HL-60 (cell line): ENCODE results near the gene ENTPD2.

Source experiments
- DNase-seq, 2 experiments: peaks; one replicate each; pipeline ENCODE4 v3.0.0-alpha.2; 2010 to 2020; ENCODE audit warnings: low read depth in 1 of 2, low spot score in 1 of 2
- H3K27ac ChIP-seq: fragments of 250-450 bp; sonication (Bioruptor Pico); replicated peaks from 2 replicates; pipeline ENCODE4 v1.5.1; 2020; ENCODE audit warnings: mild to moderate bottlenecking, moderate library complexity
- H3K27me3 ChIP-seq: fragments of 250-450 bp; sonication (Bioruptor Pico); 2 replicates; pipeline ENCODE4 v1.5.1; 2021; ENCODE audit warnings: mild to moderate bottlenecking, moderate library complexity; ENCODE audit not compliant: insufficient read depth, poor library complexity, severe bottlenecking
- H3K4me3 ChIP-seq: replicated peaks from 2 replicates; pipeline ENCODE4 v1.5.1; 2011; ENCODE audit warnings: mild to moderate bottlenecking, control low read depth, low read length; ENCODE audit not compliant: insufficient read depth
- GABPA ChIP-seq: IDR thresholded peaks from 2 replicates; pipeline ENCODE4 v1.6.1; 2012; ENCODE audit warnings: low read depth
- POLR2AphosphoS5 ChIP-seq: IDR thresholded peaks from 2 replicates; pipeline ENCODE4 v1.6.1; 2012; ENCODE audit warnings: low read depth
- SPI1 ChIP-seq: IDR thresholded peaks from 2 replicates; pipeline ENCODE4 v1.6.1; 2012; ENCODE audit warnings: low read depth, mild to moderate bottlenecking, borderline replicate concordance
- TF ChIP-seq, protein P1 (sequence below): IDR thresholded peaks from one replicate; pipeline ENCODE4 v1.5.1; 2011; ENCODE audit warnings: low read length, control low read depth, inconsistent platforms; ENCODE audit not compliant: insufficient read depth
- TF ChIP-seq, protein P2 (sequence below): IDR thresholded peaks from 2 replicates; pipeline ENCODE4 v1.6.1; 2012; ENCODE audit warnings: low read depth; ENCODE audit not compliant: insufficient replicate concordance

Gene ENTPD2

DNA sequence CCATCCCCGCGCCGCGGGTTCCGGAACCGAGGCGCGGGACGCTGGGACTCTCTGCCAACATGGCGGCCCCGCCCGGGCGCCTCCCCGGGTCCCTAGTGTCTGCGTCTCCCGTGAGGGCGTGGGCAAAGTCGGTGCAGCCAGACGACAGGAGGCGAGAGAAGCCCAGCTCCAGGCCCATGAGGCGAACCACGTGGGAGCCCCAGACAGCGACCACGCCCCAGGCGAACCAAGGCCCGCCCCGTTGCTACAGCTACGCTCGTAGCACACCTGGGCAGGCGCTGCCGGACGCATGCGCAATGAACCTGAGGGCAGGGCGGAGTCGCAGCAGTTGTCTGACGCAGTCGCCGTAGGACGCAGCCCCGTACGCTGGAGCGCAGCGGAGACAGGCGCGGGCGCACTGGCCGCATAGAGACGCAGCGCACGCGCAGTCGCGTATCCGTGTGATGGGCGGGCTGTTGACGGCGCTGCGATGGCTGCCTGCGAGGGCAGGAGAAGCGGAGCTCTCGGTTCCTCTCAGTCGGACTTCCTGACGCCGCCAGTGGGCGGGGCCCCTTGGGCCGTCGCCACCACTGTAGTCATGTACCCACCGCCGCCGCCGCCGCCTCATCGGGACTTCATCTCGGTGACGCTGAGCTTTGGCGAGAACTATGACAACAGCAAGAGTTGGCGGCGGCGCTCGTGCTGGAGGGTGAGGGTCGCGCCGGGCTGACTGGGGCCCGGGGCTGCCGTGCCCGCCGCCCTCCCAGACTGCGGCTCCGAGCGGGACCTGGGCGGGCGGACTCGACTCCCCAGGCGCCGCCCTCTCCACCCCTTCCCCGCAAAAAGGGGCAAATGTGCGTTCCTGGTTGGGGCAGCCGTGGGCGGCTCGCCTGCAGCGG lies 32.9 kb upstream of the ENTPD2 start, which contains the start of gene MAN1B1:
Gene MAN1B1, plus strand, starts transcription at position 455 of the 878 bp plus-strand sequence. Its CDS starts 15 bp downstream, at position 470.
- no peaks in the 10 kb centered on the region for H3K27me3 ChIP-seq
- H3K4me3 ChIP-seq: peak within 1 kb of the TSS; percentile 59
- peak; percentile 99 to 100 for DNase-seq
- TF ChIP-seq, protein P1, sequence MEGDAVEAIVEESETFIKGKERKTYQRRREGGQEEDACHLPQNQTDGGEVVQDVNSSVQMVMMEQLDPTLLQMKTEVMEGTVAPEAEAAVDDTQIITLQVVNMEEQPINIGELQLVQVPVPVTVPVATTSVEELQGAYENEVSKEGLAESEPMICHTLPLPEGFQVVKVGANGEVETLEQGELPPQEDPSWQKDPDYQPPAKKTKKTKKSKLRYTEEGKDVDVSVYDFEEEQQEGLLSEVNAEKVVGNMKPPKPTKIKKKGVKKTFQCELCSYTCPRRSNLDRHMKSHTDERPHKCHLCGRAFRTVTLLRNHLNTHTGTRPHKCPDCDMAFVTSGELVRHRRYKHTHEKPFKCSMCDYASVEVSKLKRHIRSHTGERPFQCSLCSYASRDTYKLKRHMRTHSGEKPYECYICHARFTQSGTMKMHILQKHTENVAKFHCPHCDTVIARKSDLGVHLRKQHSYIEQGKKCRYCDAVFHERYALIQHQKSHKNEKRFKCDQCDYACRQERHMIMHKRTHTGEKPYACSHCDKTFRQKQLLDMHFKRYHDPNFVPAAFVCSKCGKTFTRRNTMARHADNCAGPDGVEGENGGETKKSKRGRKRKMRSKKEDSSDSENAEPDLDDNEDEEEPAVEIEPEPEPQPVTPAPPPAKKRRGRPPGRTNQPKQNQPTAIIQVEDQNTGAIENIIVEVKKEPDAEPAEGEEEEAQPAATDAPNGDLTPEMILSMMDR: no peak
- no peak for TF ChIP-seq GABPA
- TF ChIP-seq SPI1: peak; percentile 52; the same call in 1 of the 2 replicates
- peak; percentile 31; the same call in 1 of the 2 replicates for TF ChIP-seq POLR2AphosphoS5
- TF ChIP-seq, protein P2, sequence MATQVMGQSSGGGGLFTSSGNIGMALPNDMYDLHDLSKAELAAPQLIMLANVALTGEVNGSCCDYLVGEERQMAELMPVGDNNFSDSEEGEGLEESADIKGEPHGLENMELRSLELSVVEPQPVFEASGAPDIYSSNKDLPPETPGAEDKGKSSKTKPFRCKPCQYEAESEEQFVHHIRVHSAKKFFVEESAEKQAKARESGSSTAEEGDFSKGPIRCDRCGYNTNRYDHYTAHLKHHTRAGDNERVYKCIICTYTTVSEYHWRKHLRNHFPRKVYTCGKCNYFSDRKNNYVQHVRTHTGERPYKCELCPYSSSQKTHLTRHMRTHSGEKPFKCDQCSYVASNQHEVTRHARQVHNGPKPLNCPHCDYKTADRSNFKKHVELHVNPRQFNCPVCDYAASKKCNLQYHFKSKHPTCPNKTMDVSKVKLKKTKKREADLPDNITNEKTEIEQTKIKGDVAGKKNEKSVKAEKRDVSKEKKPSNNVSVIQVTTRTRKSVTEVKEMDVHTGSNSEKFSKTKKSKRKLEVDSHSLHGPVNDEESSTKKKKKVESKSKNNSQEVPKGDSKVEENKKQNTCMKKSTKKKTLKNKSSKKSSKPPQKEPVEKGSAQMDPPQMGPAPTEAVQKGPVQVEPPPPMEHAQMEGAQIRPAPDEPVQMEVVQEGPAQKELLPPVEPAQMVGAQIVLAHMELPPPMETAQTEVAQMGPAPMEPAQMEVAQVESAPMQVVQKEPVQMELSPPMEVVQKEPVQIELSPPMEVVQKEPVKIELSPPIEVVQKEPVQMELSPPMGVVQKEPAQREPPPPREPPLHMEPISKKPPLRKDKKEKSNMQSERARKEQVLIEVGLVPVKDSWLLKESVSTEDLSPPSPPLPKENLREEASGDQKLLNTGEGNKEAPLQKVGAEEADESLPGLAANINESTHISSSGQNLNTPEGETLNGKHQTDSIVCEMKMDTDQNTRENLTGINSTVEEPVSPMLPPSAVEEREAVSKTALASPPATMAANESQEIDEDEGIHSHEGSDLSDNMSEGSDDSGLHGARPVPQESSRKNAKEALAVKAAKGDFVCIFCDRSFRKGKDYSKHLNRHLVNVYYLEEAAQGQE: no peak
- peak within 1 kb of the TSS; percentile 90 for H3K27ac ChIP-seq

DNA sequence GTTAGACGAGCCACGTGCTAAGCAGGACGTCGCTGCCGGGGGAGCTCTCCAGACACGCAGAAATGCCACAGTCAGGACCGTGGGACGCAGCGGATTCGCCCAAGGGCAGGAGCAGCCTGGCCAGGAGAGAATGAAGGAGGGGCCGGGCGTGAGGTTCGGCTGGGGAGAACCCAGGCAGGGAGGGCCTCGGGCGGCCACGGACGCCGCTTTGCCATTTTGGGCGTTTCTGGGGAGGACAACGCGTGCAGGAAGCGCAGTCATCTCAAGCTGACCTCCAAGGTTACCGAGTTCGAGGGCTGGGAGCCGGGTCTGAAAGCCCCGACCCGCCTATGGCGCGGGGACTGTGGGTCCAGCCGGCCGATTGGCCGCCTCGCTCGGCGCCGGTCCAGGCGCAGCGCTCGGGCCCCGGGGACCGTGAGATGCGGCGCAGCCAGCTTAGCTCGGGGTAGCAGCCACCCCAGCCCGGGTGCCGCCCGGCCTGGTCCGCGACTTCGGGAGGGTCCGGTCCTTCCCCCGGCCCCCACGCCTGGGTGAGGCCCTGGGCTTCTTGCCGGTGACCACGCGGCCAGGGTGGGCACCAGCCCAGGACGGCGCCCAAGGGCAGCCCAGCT lies 32.2 kb upstream of the ENTPD2 start:
- DNase-seq: peak in 1 of 2 experiments; percentile 31
- TF ChIP-seq, protein P1: no peak
- no peak for TF ChIP-seq GABPA
- Histone ChIP-seq H3K27ac (peak overlapping the region; percentile 90), H3K4me3 (peak overlapping the region; percentile 59), H3K27me3 (no peaks in the 10 kb centered on the region)

DNA sequence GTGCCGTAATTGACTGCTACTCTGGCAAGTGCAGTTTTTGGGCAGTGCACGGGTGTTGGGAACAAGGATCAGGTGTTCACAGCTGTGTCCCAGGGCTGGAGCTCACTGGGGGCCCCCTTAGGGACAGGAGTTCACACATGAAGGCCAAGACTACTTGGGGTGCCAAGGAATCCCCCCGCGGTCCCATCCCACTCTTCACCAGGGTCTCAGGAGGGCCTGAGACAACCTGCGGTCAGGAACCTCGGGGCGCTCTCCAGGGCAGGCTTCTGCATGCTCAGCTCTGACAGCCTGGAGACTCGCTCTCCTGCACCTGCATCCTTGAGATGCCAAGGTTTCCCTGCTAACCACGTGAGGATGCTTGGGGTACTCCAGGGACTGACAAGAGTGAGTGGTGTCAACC lies 30.7 kb upstream of the ENTPD2 start:
- H3K27me3 ChIP-seq: no peaks in the 10 kb centered on the region
- H3K4me3 ChIP-seq: no peak overlapping the region
- no peak overlapping the region for H3K27ac ChIP-seq
- DNase-seq: no peak
- TF ChIP-seq POLR2AphosphoS5 (no peak), GABPA (no peak), SPI1 (no peak)
- TF ChIP-seq, protein P2: no peak
- TF ChIP-seq, protein P1: no peak
